ENCODE measurements around the gene SDHA.
"Not testable (repeated sequence)": the region's sequence is repeated elsewhere in the genome, so short reads cannot be mapped to it uniquely, and the experiment has no call there.

The SDHA gene

DNA sequence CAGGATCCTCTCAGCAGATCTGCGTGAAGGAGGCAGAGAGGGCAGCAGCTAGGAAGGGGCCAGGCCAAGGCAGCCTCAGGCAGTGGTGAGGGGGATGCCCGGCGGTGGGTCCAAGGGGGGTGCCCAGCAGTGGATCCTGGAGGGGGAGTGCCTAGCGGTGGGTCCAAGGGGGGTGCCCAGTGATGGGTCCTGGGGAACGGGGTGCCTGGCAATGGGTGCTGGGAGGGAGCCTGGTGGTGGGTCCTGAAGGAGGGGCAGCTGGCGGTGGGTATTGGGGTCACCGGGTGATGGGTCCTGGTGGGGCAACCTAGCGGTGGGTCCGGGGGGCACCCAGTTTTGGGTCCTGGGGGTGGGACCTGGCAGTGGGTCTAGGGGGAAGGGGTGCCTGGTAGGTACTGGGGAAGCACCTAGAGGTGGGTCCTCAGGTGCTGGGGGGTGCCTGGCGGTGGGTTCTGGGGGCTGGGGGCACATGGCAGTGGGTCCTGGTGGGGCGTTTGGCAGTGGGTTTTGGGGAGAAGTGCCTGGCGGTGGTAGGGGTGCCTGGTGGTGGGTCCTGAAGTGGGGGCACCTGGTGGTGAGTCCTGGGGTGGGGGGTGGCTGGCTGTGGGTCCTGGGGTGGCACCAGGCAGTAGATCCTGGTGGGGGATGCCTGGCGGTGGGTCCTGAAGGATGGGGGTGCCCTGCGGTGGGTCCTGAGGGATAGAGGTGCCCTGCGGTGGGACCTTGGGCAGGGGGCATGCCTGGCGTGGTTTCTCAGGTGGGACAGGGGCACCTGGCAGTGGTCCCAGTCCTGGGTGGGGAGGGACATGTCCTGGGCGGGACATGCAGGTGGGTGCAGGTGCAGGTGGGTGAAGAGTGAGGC is 24.9 kb upstream of the SDHA start:
- H3K4me3 ChIP-seq (replicated peaks; ENCODE audit: low read depth, low read length) = no peak overlapping the region

DNA sequence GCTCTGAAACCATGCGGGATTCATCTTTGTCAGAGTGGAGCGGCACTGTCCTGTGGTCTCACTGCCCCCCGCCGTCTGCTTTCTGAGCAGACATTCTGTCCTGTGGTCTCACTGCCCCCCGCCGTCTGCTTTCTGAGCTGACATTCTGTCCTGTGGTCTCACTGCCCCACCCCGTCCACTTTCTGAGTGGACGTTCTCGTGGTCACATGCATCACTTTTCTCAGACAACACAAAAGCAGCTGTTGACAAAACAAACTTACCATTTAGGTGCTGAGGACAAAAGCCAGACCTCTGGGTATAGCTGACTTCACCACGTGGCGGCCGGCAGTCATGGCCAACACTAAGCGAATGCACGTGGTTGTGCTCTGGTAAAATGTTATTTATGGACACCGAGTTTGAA is 24.0 kb upstream of the SDHA start:
- no peak for DNase-seq (ENCODE audit: low read depth)
- TF ChIP-seq, protein P1, sequence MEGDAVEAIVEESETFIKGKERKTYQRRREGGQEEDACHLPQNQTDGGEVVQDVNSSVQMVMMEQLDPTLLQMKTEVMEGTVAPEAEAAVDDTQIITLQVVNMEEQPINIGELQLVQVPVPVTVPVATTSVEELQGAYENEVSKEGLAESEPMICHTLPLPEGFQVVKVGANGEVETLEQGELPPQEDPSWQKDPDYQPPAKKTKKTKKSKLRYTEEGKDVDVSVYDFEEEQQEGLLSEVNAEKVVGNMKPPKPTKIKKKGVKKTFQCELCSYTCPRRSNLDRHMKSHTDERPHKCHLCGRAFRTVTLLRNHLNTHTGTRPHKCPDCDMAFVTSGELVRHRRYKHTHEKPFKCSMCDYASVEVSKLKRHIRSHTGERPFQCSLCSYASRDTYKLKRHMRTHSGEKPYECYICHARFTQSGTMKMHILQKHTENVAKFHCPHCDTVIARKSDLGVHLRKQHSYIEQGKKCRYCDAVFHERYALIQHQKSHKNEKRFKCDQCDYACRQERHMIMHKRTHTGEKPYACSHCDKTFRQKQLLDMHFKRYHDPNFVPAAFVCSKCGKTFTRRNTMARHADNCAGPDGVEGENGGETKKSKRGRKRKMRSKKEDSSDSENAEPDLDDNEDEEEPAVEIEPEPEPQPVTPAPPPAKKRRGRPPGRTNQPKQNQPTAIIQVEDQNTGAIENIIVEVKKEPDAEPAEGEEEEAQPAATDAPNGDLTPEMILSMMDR (IDR thresholded peaks at IDR 0.05; ENCODE audit: low read length, missing control alignments) = no peak
- no peak overlapping the region for H3K4me3 ChIP-seq (replicated peaks; ENCODE audit: low read depth, low read length)

More for the DNA sequence above, 24.9 kb upstream of the SDHA start:
- TF ChIP-seq, protein P1 (IDR thresholded peaks at IDR 0.05; ENCODE audit: low read length, missing control alignments) = no peak
- no peak for DNase-seq (ENCODE audit: low read depth)

DNA sequence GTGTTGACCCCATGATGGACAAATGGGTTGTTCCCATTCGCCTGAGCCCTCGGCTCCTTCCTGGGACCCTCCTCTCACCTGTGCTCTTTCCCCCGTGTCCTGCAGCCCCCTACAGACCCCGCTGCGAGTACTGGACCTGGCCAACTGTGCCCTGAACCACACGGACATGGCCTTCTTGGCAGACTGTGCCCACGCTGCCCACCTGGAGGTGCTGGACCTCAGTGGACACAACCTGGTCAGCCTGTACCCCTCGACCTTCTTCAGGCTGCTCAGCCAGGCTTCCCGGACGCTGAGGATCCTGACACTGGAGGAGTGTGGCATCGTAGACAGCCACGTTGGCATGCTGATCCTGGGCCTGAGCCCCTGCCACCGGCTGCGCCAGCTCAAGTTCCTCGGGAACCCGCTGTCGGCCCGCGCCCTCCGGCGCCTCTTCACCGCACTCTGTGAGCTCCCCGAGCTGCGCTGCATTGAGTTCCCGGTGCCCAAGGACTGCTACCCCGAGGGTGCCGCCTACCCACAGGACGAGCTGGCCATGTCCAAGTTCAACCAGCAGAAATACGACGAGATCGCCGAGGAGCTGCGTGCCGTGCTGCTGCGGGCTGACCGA is 23.4 kb upstream of the SDHA start:
- H3K4me3 ChIP-seq (replicated peaks; ENCODE audit: low read depth, low read length) = no peak overlapping the region
- DNase-seq (ENCODE audit: low read depth) = no peak

DNA sequence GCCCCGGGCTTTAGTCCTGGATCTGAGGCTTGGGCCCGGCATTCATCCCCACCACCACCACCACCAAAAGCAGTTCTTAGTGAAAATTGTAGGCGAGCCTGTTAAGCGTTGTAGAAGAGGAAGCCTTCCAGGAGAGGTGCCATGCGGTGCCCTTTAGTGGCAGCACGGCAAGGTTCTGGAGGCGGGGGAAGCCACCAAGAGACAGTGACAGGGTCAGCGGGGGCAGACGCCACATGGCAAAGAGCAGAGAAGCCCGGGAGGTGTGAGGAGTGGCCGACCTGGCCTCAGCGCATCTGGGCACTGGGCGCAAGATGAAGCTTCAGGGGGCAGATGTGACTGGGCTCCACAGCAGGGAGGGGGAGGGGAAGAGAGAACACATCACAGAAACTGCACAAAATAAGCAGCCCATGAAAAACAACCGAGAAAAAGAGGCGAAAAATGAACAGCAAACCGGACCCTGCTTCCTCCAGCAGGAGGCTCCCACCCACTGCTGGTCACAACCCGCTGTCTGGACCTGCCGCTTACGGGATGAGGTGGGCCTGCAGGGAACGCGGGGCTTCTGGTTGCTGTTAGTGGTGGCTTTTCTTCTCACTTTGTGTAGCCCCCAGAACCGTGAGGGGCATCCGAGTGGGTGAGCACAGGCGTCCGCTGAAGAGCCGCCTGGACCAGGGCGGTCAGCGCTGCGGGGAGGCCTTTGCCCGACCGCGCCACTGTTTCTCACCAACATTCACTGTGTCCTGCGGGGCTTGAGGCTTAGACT is 22.5 kb upstream of the SDHA start:
- DNase-seq (ENCODE audit: low read depth) = no peak
- TF ChIP-seq, protein P1 (IDR thresholded peaks at IDR 0.05; ENCODE audit: low read length, missing control alignments) = peak; percentile 5
- no peak overlapping the region for H3K4me3 ChIP-seq (replicated peaks; ENCODE audit: low read depth, low read length)

More for the DNA sequence above, 23.4 kb upstream of the SDHA start:
- TF ChIP-seq, protein P1 (IDR thresholded peaks at IDR 0.05; ENCODE audit: low read length, missing control alignments) = no peak

DNA sequence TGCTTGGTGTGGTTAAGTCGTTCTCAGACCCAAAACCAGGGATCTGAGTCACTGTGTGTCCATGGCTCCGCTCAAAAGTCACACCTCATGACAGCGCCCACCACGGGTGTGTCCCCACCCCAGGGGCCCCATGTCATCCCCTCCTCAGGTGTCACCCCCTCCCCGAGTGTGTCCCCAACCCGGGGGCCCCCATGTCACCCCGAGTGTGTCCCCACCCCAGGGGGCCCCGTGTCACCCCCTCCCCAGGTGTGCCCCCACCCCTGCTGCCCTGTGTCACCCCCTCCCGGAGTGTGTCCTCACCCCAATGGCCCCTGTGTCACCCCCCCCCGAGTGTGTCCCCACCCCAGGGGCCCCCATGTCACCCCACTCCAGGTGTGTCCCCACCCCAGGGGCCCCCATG is 21.8 kb upstream of the SDHA start:
- DNase-seq (ENCODE audit: low read depth) = no peak
- no peak overlapping the region for H3K4me3 ChIP-seq (replicated peaks; ENCODE audit: low read depth, low read length)
- TF ChIP-seq, protein P1 (IDR thresholded peaks at IDR 0.05; ENCODE audit: low read length, missing control alignments) = no peak

DNA sequence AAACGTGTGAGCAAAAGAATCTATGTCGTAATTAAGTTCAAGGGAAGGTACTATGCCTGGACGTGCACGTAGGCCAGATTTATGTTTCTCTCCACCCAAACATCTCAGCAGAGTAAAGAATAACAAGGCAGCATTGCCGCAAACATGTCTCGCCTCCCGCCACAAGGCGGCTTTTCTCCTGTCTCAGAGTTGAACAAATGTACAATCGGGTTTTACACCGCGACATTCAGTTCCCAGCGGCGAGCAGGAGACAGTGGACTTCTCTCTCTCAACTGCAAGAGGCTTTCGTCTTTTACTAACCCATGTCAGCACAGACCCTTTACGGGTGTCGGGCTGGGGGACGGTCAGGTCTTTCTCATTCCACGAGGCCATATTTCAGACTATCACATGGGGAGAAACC is 21.1 kb upstream of the SDHA start:
- DNase-seq (ENCODE audit: low read depth); H3K4me3 ChIP-seq (replicated peaks; ENCODE audit: low read depth, low read length): not testable (repeated sequence)

DNA sequence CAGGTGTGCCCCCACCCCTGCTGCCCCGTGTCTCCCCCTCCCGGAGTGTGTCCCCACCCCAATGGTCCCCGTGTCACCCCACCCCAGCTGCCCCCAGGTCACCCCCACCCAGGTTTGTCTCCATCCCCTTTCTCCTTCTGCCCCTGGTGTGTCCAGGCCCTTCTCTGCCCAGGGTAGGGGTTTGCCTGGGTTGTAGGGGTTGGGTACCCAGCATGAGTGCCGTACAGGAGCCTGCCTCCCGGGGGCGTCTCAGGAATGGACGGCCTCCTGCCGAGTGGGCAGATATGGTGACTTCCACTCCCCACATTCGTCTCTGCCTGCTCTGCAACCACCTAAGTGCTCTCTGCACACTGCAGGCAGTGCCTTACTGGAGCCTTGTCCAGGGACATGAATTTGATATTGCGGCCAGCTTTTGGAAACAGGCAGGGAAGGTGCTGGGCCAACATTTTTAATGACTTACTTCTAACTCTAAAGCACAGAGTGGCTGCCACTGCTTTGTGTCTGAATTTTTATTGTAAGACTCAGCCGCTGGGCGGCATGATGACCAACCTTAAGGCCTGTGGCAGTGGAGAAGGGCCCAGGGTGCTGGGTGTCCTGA is 20.1 kb upstream of the SDHA start:
- H3K4me3 ChIP-seq (replicated peaks; ENCODE audit: low read depth, low read length) = no peak overlapping the region
- TF ChIP-seq, protein P1 (IDR thresholded peaks at IDR 0.05; ENCODE audit: low read length, missing control alignments) = no peak
- no peak for DNase-seq (ENCODE audit: low read depth)
